ENCODE measurements around the gene NFKBIA.

Gene NFKBIA

DNA sequence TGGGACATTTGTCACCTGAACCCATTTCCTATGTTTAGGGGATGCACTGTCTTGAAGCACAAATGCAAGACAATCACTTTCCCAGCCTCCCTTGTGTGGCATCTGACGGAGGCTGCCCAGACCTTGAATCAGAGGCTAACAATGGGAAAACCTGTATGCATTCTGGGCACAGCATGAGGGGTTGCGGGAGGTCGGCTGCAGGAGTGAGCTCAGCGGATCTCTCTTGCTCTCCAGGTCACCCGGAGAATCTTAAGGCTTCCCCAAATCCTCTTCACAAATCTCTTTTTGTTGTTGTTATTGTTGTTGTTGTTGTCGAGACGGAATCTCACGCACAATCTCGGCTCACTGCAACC lies 15.3 kb downstream of the NFKBIA start:
- no peaks in the 10 kb centered on the region; the same call in 1 of the 2 replicates for H3K36me3 ChIP-seq (ENCODE audit: insufficient read depth, low read length)
- no peaks in the 10 kb centered on the region for H3F3A ChIP-seq (ENCODE audit: insufficient read depth, low read length)
- no peak overlapping the region for H3K9ac ChIP-seq (ENCODE audit: low read length)
- H4K20me1 ChIP-seq (ENCODE audit: insufficient read depth, low read length), result no peaks in the 10 kb centered on the region
- H2AFZ ChIP-seq (ENCODE audit: low read length), result no peak overlapping the region
- no peaks in the 10 kb centered on the region for H3K9me2 ChIP-seq (ENCODE audit: low read depth, low read length)
- no peaks in the 10 kb centered on the region for H3K9me3 ChIP-seq (ENCODE audit: low read length)
- TF ChIP-seq EZH2 (IDR thresholded peaks at IDR 0.05; ENCODE audit: borderline replicate concordance, low read length), result no peak
- TF ChIP-seq, protein P1, sequence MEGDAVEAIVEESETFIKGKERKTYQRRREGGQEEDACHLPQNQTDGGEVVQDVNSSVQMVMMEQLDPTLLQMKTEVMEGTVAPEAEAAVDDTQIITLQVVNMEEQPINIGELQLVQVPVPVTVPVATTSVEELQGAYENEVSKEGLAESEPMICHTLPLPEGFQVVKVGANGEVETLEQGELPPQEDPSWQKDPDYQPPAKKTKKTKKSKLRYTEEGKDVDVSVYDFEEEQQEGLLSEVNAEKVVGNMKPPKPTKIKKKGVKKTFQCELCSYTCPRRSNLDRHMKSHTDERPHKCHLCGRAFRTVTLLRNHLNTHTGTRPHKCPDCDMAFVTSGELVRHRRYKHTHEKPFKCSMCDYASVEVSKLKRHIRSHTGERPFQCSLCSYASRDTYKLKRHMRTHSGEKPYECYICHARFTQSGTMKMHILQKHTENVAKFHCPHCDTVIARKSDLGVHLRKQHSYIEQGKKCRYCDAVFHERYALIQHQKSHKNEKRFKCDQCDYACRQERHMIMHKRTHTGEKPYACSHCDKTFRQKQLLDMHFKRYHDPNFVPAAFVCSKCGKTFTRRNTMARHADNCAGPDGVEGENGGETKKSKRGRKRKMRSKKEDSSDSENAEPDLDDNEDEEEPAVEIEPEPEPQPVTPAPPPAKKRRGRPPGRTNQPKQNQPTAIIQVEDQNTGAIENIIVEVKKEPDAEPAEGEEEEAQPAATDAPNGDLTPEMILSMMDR (IDR thresholded peaks at IDR 0.05; ENCODE audit: low read length), result no peak
- no peaks in the 10 kb centered on the region for H3K79me2 ChIP-seq (ENCODE audit: insufficient read depth, low read length)
- H3K4me1 ChIP-seq (ENCODE audit: insufficient read depth, low read length, severe bottlenecking), result no peaks in the 10 kb centered on the region
- no peak overlapping the region for H3K27ac ChIP-seq (ENCODE audit: low read depth, low read length, poor library complexity, severe bottlenecking)
- H3K27me3 ChIP-seq (ENCODE audit: insufficient read depth, low read length), result no peaks in the 10 kb centered on the region
- no peak overlapping the region for H3K4me3 ChIP-seq (ENCODE audit: low read depth, low read length, poor library complexity, severe bottlenecking)
- H3K4me2 ChIP-seq (ENCODE audit: low read length), result no peak overlapping the region

DNA sequence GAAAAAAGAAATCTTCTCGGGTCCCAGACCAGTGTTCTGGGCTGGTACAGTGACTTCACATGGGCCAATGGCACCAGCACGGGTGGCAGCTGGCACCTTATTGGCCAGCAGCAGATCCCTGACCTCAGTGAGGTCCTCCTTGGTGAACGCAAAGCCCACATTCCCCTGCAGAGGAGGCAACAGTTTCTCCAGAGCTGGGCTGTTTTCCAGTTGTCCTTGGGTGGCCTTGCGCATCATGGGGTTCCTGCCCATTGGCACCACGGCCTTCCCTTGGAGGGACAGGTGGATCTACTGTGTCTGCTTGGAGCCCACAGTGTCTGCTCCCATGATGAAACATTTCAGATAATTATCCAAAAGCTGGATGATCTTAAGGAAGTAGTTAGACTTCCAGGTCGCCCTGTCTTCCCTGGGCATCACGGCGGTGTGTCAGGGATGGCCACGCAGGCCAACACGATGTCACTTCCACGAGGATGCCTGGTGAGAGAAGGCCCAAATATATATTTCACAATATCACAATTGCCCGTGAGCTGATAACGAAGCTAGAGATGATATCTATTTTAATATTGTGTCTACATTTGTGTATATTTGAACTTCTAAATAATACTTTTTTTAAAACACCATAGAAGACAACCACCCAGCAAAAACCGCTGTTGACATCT lies 15.8 kb downstream of the NFKBIA start:
- Histone ChIP-seq H3K79me2 (ENCODE audit: insufficient read depth, low read length) (no peaks in the 10 kb centered on the region), H3K4me2 (ENCODE audit: low read length) (no peak overlapping the region), H4K20me1 (ENCODE audit: insufficient read depth, low read length) (no peaks in the 10 kb centered on the region), H3K4me1 (ENCODE audit: insufficient read depth, low read length, severe bottlenecking) (no peaks in the 10 kb centered on the region), H3K27ac (ENCODE audit: low read depth, low read length, poor library complexity, severe bottlenecking) (no peak overlapping the region), H3F3A (ENCODE audit: insufficient read depth, low read length) (no peaks in the 10 kb centered on the region), H3K27me3 (ENCODE audit: insufficient read depth, low read length) (no peaks in the 10 kb centered on the region), H2AFZ (ENCODE audit: low read length) (no peak overlapping the region), H3K36me3 (ENCODE audit: insufficient read depth, low read length) (no peaks in the 10 kb centered on the region; the same call in 1 of the 2 replicates), H3K9me2 (ENCODE audit: low read depth, low read length) (no peaks in the 10 kb centered on the region), H3K9ac (ENCODE audit: low read length) (no peak overlapping the region), H3K4me3 (ENCODE audit: low read depth, low read length, poor library complexity, severe bottlenecking) (no peak overlapping the region), H3K9me3 (ENCODE audit: low read length) (no peaks in the 10 kb centered on the region)
- TF ChIP-seq EZH2 (IDR thresholded peaks at IDR 0.05; ENCODE audit: borderline replicate concordance, low read length), result no peak
- TF ChIP-seq, protein P1 (IDR thresholded peaks at IDR 0.05; ENCODE audit: low read length), result no peak

DNA sequence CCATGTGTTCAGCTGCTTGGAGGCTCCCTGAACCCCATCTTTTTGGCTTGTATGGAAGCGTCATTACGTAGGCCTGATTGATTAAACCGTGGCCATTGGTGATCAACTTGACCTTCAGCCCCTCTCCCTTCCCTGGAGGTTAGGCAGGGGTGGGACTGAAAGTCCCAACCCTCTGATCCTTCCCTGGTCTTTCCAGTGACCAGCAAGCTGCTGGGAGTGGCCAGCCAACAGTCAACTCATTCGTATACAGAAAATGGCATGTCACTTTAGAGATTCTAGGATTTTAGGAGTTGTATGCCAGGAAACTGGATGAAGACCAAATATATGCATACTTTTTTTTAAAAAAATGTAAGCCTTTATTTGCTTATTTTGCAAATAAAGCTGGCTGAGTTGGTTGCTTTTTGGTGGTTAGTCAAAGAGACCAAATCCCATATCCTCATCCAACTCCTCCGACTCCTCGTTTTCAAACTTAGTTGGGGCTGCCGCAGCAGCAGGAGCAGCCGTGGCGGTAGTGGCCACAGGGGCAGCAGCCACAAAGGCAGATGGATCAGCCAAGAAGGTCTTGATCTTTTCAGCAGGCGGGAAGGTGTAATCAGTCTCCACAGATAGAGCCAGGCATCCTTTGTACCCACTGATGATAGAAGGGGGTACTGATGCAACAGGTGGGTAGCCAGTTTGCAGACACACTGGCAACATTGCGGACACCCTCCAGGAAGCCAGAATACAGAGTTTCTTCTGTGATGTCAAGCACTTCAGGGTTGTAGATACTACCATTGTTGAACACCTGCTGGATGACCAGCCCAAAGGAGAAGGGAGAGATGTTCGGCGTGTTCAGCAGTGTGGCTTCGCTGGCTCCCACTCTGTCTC lies 16.6 kb downstream of the NFKBIA start:
- no peaks in the 10 kb centered on the region for H3K4me1 ChIP-seq (ENCODE audit: insufficient read depth, low read length, severe bottlenecking)
- no peak overlapping the region for H2AFZ ChIP-seq (ENCODE audit: low read length)
- no peaks in the 10 kb centered on the region for H3K9me3 ChIP-seq (ENCODE audit: low read length)
- H3K4me3 ChIP-seq (ENCODE audit: low read depth, low read length, poor library complexity, severe bottlenecking), result no peak overlapping the region
- H3K9me2 ChIP-seq (ENCODE audit: low read depth, low read length), result no peaks in the 10 kb centered on the region
- H3K79me2 ChIP-seq (ENCODE audit: insufficient read depth, low read length), result no peaks in the 10 kb centered on the region
- H3F3A ChIP-seq (ENCODE audit: insufficient read depth, low read length), result no peaks in the 10 kb centered on the region
- no peaks in the 10 kb centered on the region for H3K27me3 ChIP-seq (ENCODE audit: insufficient read depth, low read length)
- H4K20me1 ChIP-seq (ENCODE audit: insufficient read depth, low read length), result no peaks in the 10 kb centered on the region
- no peaks in the 10 kb centered on the region; the same call in 1 of the 2 replicates for H3K36me3 ChIP-seq (ENCODE audit: insufficient read depth, low read length)
- H3K9ac ChIP-seq (ENCODE audit: low read length), result no peak overlapping the region
- TF ChIP-seq, protein P1 (IDR thresholded peaks at IDR 0.05; ENCODE audit: low read length), result no peak
- TF ChIP-seq EZH2 (IDR thresholded peaks at IDR 0.05; ENCODE audit: borderline replicate concordance, low read length), result no peak
- H3K27ac ChIP-seq (ENCODE audit: low read depth, low read length, poor library complexity, severe bottlenecking), result no peak overlapping the region
- H3K4me2 ChIP-seq (ENCODE audit: low read length), result no peak overlapping the region

All from OCI-LY1 (cell line).